BJ (cell line): Measurements from ENCODE around the gene DACH1. TPM values are rescaled to one million over a fixed set of nuclear protein-coding genes. Genes with fewer than 3 reads are reported as not detected.
"Not testable (repeated sequence)": the region's sequence is repeated elsewhere in the genome, so short reads cannot be mapped to it uniquely, and the experiment has no call there.

Experiments used
- CTCF ChIA-PET: fragments of 350-600 bp; formaldehyde crosslinking; extraction: SDS; loops from one replicate; lab custom pipeline; 2021; ENCODE audit warnings: antibody characterized with exemption, inconsistent platforms; lab: Yijun Ruan, JAX
- POLR2A ChIA-PET: fragments of 300-600 bp; sonication (Branson Sonifier 250); formaldehyde crosslinking; extraction: SDS; loops from one replicate; lab custom pipeline; 2021; ENCODE audit warnings: antibody characterized with exemption; lab: Charles Lee
- DNase-seq: peaks from one replicate; pipeline ENCODE4 v3.0.0-alpha.2; 2011; ENCODE audit warnings: low read depth
- H3K27me3 ChIP-seq: 2 replicates; pipeline ENCODE4 v1.6.0; 2011; ENCODE audit warnings: low read length; ENCODE audit not compliant: control insufficient read depth, insufficient read depth
- H3K36me3 ChIP-seq: 2 replicates; pipeline ENCODE4 v1.5.1; 2011; ENCODE audit warnings: low read length; ENCODE audit not compliant: control insufficient read depth, insufficient read depth
- H3K4me3 ChIP-seq: 2 replicates; pipeline ENCODE4 v1.5.1; 2011; ENCODE audit warnings: low read depth, mild to moderate bottlenecking, control low read depth, low read length
- CTCF ChIP-seq: IDR thresholded peaks from 2 replicates; pipeline ENCODE4 v1.5.1; 2011; ENCODE audit warnings: low read depth, mild to moderate bottlenecking, control low read depth, inconsistent platforms, low read length, moderate library complexity; ENCODE audit not compliant: insufficient read depth
- polyA plus RNA-seq: library from polyadenylated mRNA; depleted of rRNA; stranded (reverse); fragments of >200 nt; gene quantifications from 2 replicates; pipeline ENCODE4 v1.2.3, GENCODE V29; 2011

DACH1 gene
- polyA plus RNA-seq, 1 experiment, result 0.01 TPM

GRCh38 chr13:71838842-71839241 is 28.2 kb downstream of the DACH1 start:
- TF ChIP-seq CTCF, result no peak
- CTCF ChIA-PET, result no interaction called here
- POLR2A ChIA-PET, result no interaction called here
- DNase-seq, result no peak
- no peak overlapping the region for H3K4me3 ChIP-seq
- H3K27me3 ChIP-seq, result no peaks in the 10 kb centered on the region
- H3K36me3 ChIP-seq, result no peaks in the 10 kb centered on the region

DNA sequence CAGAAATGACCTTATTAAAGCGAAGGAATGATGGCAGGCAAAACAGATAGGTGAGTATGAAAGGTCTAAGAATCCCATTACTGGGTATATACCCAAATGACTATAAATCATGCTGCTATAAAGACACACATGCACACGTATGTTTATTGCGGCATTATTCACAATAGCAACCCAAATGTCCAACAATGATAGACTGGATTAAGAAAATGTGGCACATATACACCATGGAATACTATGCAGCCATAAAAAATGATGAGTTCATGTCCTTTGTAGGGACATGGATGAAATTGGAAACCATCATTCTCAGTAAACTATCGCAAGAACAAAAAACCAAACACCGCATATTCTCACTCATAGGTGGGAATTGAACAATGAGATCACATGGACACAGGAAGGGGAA is 29.4 kb downstream of the DACH1 start:
- POLR2A ChIA-PET, H3K4me3 ChIP-seq, DNase-seq, CTCF ChIA-PET, H3K27me3 ChIP-seq, H3K36me3 ChIP-seq: not testable (repeated sequence)

GRCh38 chr13:71831716-71832115 is 35.3 kb downstream of the DACH1 start:
- no peak overlapping the region for H3K4me3 ChIP-seq
- ChIA-PET POLR2A (no interaction called here), CTCF (no interaction called here)
- no peaks in the 10 kb centered on the region for H3K36me3 ChIP-seq
- no peak for DNase-seq
- H3K27me3 ChIP-seq, result no peaks in the 10 kb centered on the region
- no peak for TF ChIP-seq CTCF

- no peak for TF ChIP-seq CTCF
- H3K36me3 ChIP-seq, result no peaks in the 10 kb centered on the region
- DNase-seq, result no peak
- no peaks in the 10 kb centered on the region for H3K27me3 ChIP-seq
- H3K4me3 ChIP-seq, result no peak overlapping the region
- ChIA-PET POLR2A (no interaction called here), CTCF (interaction anchor here (0.5 kb wide), 1 partner anchor 1674 kb away, joined by 3 read pairs; no protein-coding TSS in a partner anchor)
Measured at GRCh38 chr13:71830736-71831135, 36.3 kb downstream of the DACH1 start.

DNA sequence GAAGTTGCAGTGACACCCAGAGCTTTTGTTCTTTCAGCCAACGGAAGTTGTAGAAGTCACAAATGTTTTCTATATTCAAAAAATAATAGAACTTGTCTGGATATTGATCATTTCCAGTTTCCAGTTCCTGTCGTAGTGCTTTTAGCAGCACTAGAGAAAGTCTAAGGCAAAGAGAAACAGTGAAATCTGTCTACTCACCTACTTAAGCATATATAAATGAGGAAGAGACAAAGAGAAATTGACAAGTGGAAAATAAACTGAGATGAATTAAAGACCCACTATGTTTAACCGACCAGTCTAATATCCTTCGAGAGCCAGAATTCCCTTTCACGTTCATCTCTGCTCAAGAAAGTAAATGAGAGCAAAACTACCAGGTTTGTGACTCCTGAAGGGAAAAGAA is 36.7 kb downstream of the DACH1 start:
- POLR2A ChIA-PET, result no interaction called here

More for the DNA sequence above, 36.7 kb downstream of the DACH1 start:
- Histone ChIP-seq H3K36me3 (no peaks in the 10 kb centered on the region), H3K27me3 (no peaks in the 10 kb centered on the region), H3K4me3 (no peak overlapping the region)
- CTCF ChIA-PET, result interaction anchor here (0.5 kb wide), 1 partner anchor 1674 kb away, joined by 3 read pairs; no protein-coding TSS in a partner anchor
- TF ChIP-seq CTCF, result no peak
- no peak for DNase-seq
